Uterus (tissue), 4 donors: ENCODE results near the gene IL6R. TPM values are rescaled to one million over a fixed set of nuclear protein-coding genes. Genes with fewer than 3 reads are reported as not detected.

Source experiments
- DNase-seq, 2 donors: peaks; one replicate each; pipeline ENCODE4 v3.0.0-alpha.2; 2019 to 2020
- H3K27ac ChIP-seq, 2 donors: fragments of 200-600 bp; sonication (generic); 1 replicate in 1 of 2; 2 replicates in 1 of 2; pipeline ENCODE4 v1.5.1; 2016 to 2018
- H3K27me3 ChIP-seq, 2 donors: fragments of 200-600 bp; sonication (generic); one replicate each; pipeline ENCODE4 v1.5.1; 2018 to 2019; ENCODE audit warnings: control low read depth in 1 of 2
- H3K36me3 ChIP-seq, 2 donors: fragments of 200-600 bp; sonication (generic); one replicate each; pipeline ENCODE4 v1.5.1; 2019; ENCODE audit warnings: control low read depth in 1 of 2
- H3K4me1 ChIP-seq, 2 donors: fragments of 200-600 bp; sonication (generic); one replicate each; pipeline ENCODE4 v1.5.1; 2018 to 2019; ENCODE audit warnings: control low read depth in 1 of 2
- H3K4me3 ChIP-seq, 2 donors: fragments of 200-600 bp; sonication (generic); 1 replicate in 1 of 2; 2 replicates in 1 of 2; pipeline ENCODE4 v1.5.1; 2018 to 2019; ENCODE audit warnings: mild to moderate bottlenecking in 1 of 2
- H3K9me3 ChIP-seq, 2 donors: fragments of 200-600 bp; sonication (generic); one replicate each; pipeline ENCODE4 v1.5.1; 2019; ENCODE audit warnings: control low read depth in 1 of 2
- CTCF ChIP-seq, 4 experiments: fragments of 200-600 bp in 2 of 4; fragments of 450-650 bp in 2 of 4; sonication (generic) in 2 of 4; IDR thresholded peaks; one replicate each; pipeline ENCODE4 v1.5.1; 2016 to 2019; ENCODE audit warnings: antibody characterized with exemption in 4 of 4, mild to moderate bottlenecking in 2 of 4, moderate library complexity in 1 of 4
- POLR2A ChIP-seq, 2 donors: fragments of 450-650 bp; IDR thresholded peaks; one replicate each; pipeline ENCODE4 v1.6.1; 2016; ENCODE audit warnings: antibody characterized with exemption in 2 of 2, mild to moderate bottlenecking in 1 of 2, moderate library complexity in 1 of 2
- intact Hi-C: fragments of 100-400 bp; cut with DNase I; formaldehyde crosslinking; loops from one replicate; pipeline ENCODE4 v1.15.1; 2023; ENCODE audit warnings: low total_unique reads
- total RNA-seq, 4 donors: library from RNA; depleted of rRNA in 3 of 4; stranded (reverse); fragments of >200 nt in 3 of 4; gene quantifications; one replicate each; pipeline versions ENCODE4 v1.1.0 to v1.2.4, GENCODE V29; 2014 to 2023
- donor health status: DM: yes; HTN: yes; CAD: no.

Gene IL6R
- total RNA-seq, 4 donors from 2014 or later = 9.7 to 28.2 (median 17.1) TPM

GRCh38 chr1:154466921-154467417 is 61.8 kb downstream of the IL6R start:
- peak overlapping the region; percentile 21 to 53 for H3K27ac ChIP-seq
- intact Hi-C loops = no loop called here

GRCh38 chr1:154467434-154468102 is 62.4 kb downstream of the IL6R start:
- Histone ChIP-seq H3K27me3 (no peaks in the 10 kb centered on the region), H3K36me3 (no peaks in the 10 kb centered on the region), H3K4me3 (no peak overlapping the region), H3K4me1 (no peaks in the 10 kb centered on the region), H3K9me3 (no peaks in the 10 kb centered on the region), H3K27ac (peak overlapping the region in 1 of 2 donors; percentile 53)
- intact Hi-C loops = no loop called here
- DNase-seq = no peak
- TF ChIP-seq POLR2A (IDR thresholded peaks at IDR 0.05) (no peak), CTCF (IDR thresholded peaks at IDR 0.05) (no peak)

More at GRCh38 chr1:154466921-154467417, 61.8 kb downstream of the IL6R start:
- no peaks in the 10 kb centered on the region for H3K36me3 ChIP-seq
- H3K4me1 ChIP-seq = no peaks in the 10 kb centered on the region
- H3K4me3 ChIP-seq = no peak overlapping the region
- no peak for TF ChIP-seq POLR2A (IDR thresholded peaks at IDR 0.05)
- TF ChIP-seq CTCF (IDR thresholded peaks at IDR 0.05) = peak in 3 of 4 experiments; percentile 23 to 49 (median 44)
- H3K9me3 ChIP-seq = no peaks in the 10 kb centered on the region
- no peaks in the 10 kb centered on the region for H3K27me3 ChIP-seq
- peak in 1 of 2 donors; percentile 32 for DNase-seq

DNA sequence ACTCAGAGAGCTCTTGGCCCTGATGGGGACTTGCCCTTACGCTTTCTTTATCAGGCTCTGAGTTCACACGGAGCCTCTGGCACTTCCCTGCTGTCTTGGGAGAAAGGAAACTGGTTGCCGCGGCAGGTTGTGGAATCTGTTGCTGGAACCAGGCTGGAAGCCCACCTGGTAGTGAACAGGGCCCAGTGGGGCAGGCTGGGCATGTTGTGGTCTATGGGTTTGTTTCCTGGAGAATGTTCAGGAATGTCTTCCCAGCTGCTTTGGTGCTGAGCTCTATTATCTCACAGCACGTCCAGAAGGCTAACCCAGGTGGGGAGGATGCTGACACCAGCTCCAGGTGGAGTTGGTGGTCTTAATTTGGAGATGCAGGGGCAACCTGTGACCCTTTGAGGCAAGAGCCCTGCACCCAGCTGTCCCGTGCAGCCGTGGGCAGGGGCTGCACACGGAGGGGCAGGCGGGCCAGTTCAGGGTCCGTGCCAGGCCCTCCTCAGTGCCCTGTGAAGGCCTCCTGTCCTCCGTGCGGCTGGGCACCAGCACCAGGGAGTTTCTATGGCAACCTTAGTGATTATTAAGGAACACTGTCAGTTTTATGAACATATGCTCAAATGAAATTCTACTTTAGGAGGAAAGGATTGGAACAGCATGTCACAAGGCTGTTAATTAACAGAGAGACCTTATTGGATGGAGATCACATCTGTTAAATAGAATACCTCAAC is 63.5 kb downstream of the IL6R start:
- H3K27ac ChIP-seq = no peak overlapping the region
- H3K36me3 ChIP-seq = no peaks in the 10 kb centered on the region
- DNase-seq = no peak
- H3K9me3 ChIP-seq = no peaks in the 10 kb centered on the region
- intact Hi-C loops = no loop called here
- no peak overlapping the region for H3K4me3 ChIP-seq
- H3K27me3 ChIP-seq = no peaks in the 10 kb centered on the region
- H3K4me1 ChIP-seq = no peaks in the 10 kb centered on the region
- TF ChIP-seq POLR2A (IDR thresholded peaks at IDR 0.05) = no peak
- TF ChIP-seq CTCF (IDR thresholded peaks at IDR 0.05) = no peak

DNA sequence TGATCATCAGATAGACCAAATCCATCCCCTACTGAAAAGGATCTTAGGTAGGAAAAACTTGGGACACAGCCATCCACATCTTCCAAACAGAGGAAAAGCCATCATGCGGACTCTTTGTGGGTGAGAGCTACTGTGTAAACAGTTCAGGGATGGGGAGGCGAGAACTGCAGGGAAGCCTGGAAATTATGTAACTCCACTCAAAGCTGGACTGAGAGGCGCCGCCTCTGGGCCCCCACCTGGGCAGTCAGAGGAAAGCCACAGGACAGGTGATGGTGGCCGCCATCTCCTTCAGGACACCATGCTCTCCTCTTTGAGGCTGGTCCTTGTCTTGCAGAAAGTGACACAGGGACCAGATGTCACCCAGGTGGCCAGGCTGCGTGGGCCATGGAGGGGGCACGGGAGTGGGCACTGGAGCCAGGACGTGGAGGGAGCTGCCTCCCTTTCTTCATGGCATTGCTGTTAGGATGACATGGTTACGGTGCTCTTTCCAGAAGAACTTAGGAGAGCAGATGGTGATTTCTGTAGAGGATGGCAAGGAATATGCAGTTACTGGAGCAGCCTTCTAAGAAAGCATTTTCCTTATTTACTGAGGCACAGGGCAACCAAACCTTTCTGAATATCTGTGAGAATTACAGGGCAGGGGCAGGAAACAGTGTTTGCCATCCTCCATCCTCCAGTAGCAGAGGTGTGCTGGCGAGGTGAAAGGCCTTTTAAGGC is 64.9 kb downstream of the IL6R start:
- no peak for DNase-seq
- H3K4me1 ChIP-seq = no peaks in the 10 kb centered on the region
- intact Hi-C loops = no loop called here
- no peak overlapping the region for H3K27ac ChIP-seq
- H3K4me3 ChIP-seq = no peak overlapping the region
- no peak for TF ChIP-seq POLR2A (IDR thresholded peaks at IDR 0.05)
- H3K27me3 ChIP-seq = no peaks in the 10 kb centered on the region
- no peaks in the 10 kb centered on the region for H3K36me3 ChIP-seq
- H3K9me3 ChIP-seq = no peaks in the 10 kb centered on the region

- H3K9me3 ChIP-seq = no peaks in the 10 kb centered on the region
- H3K27ac ChIP-seq = no peak overlapping the region
- intact Hi-C loops = no loop called here
- H3K4me3 ChIP-seq = no peak overlapping the region
- H3K27me3 ChIP-seq = no peaks in the 10 kb centered on the region
- no peaks in the 10 kb centered on the region for H3K4me1 ChIP-seq
- no peaks in the 10 kb centered on the region for H3K36me3 ChIP-seq
- DNase-seq = no peak
- no peak for TF ChIP-seq POLR2A (IDR thresholded peaks at IDR 0.05)
- no peak for TF ChIP-seq CTCF (IDR thresholded peaks at IDR 0.05)
Observed at GRCh38 chr1:154471304-154471703, 66.2 kb downstream of the IL6R start.
